HG03095 (cell line): ENCODE measurements around the gene HSPA4.
A peak's percentile ranks its signal among the peaks of the same experiment; 100 is the strongest.
"Not testable (repeated sequence)": the region's sequence is repeated elsewhere in the genome, so short reads cannot be mapped to it uniquely, and the experiment has no call there.

Experiments
- ATAC-seq: cut with Tn5 transposase; IDR thresholded peaks from one replicate; pipeline ENCODE4 v1.9.1; 2021; ENCODE audit warnings: moderate library complexity; ENCODE audit not compliant: unreplicated experiment

Gene HSPA4

DNA sequence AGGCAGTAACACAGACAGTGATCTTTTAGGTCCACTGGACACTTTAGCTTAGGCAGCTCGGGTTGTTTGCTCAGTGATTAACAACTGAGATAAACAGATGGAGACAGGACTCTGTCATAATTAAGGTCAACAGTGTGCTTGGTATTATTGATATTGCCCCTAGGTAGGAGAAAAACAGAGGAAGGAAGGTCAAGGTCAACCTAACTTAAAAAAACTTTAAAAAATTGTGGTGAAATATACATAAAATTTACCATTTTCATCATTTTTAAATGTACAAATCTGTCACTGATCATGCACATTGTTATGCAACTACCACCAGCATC lies 2.1 kb upstream of the HSPA4 start:
- no peak for ATAC-seq

GRCh38 chr5:133050521-133050920 lies 1.3 kb upstream of the HSPA4 start:
- ATAC-seq, result no peak

DNA sequence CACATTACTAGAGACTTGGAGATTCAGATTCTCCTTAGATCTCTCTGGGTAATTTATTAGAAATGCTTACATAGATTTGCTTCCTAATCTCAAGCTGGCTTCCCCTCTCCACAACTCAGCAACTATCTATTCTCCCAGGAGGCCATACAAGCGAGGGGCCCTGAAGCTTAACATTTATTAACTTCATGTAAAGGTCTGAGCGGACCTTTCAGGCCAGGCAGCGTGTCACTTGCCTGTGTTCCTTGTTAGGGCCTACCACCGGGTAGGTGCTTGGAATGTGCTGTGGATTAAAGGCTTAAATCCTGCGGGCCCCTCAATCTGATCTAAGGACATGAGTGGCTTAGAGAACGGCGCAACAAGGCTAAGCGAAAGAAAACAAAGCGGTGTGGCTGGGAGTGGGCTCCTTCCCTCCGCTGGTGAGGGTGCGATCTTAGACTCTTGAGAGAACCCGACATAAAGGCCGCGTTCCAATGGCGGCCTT lies 712 bp upstream of the HSPA4 start:
- no peak for ATAC-seq

- ATAC-seq, result peak; percentile 32
Observed at GRCh38 chr5:133052317-133053175, 733 bp downstream of the HSPA4 start.

DNA sequence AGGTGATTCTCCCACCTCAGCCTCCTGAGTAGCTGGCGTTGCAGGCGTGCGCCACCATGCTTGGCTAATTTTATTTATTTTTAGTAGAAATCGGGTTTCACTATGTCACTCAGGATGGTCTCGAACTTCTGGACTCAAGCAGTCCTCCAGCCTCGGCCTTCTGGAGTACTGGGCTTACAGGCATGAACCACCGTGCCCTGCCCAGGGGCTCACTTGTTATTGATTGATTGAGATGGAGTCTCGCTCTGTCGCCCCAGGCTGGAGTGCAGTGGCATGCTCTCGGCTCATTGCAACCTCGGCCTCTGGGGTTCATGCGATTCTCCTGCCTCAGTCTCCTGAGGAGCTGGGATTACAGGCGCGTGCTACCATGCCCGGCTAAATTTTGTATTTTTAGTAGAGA lies 1.6 kb downstream of the HSPA4 start:
- no peak for ATAC-seq

- ATAC-seq, result no peak
Observed at GRCh38 chr5:133054697-133055471, 3.1 kb downstream of the HSPA4 start.

- ATAC-seq, result no peak
Observed at GRCh38 chr5:133056891-133057290, 5.1 kb downstream of the HSPA4 start.

GRCh38 chr5:133059621-133060020 lies 7.8 kb downstream of the HSPA4 start:
- no peak for ATAC-seq

- ATAC-seq, result no peak
Observed at GRCh38 chr5:133062276-133062675, 10.5 kb downstream of the HSPA4 start.

- ATAC-seq, result no peak
Observed at GRCh38 chr5:133063965-133064364, 12.2 kb downstream of the HSPA4 start.

DNA sequence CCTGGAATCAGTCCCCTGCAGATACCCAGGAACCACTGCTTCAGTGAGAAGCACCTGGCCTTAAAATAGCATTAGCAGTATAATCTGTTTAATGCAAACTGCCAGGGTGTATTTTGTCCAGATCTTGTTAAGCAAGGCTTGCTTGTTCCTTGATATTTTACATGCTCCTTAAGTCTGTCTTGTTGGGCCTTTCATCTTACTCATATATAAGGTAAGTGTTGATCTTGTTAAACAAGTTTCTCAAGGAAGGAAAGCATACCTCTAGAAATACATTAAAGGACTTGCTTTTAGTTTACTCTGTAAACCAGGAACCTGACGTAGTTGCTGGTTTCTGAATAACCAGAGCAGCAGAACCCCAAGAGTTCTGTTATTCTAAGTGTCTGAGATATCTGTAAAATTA lies 13.7 kb downstream of the HSPA4 start:
- ATAC-seq, result no peak

DNA sequence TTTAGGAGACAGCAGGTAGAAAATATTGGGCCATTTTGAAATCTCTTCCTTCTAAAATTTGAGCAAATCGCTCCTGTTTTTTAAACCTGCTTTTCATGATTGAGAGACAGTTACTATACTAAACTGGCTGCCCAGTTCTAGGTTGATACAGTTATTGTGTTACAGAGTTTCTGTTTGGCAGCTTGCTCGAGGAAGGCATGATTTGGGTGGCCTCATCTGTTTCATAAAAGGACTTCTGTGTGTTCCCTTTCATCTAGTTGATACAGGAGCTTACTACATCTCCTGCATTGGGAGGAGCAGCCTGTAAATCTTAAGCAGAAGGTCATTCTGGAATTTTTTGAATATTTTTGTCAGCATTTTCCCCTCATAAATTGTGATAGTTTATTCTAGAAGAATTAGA lies 14.2 kb downstream of the HSPA4 start:
- no peak for ATAC-seq

- ATAC-seq, result no peak
Observed at GRCh38 chr5:133072021-133072420, 20.2 kb downstream of the HSPA4 start.

GRCh38 chr5:133075572-133076536 lies 24.0 kb downstream of the HSPA4 start:
- no peak for ATAC-seq

- no peak for ATAC-seq
Observed at GRCh38 chr5:133079048-133079447, 27.2 kb downstream of the HSPA4 start.

DNA sequence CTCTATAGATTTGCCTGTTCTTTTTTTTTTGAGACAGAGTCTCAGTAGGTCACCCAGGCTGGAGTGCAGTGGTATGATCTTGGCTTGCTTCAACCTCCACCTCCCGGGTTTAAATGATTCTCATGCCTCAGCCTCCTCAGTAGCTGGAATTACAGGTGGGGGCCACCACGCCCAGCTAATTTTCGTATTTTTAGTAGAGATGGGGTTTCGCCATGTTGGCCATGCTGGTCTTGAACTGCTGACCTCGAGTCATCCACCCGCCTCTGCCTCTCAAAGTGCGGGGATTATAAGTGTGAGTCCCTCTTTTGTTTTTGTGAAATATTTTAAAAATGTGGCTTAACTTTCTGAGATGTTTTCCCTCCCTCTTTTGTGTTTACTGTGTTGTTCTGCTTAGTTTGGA lies 29.2 kb downstream of the HSPA4 start:
- no peak for ATAC-seq

- ATAC-seq, result no peak
Observed at GRCh38 chr5:133081703-133082102, 29.9 kb downstream of the HSPA4 start.

DNA sequence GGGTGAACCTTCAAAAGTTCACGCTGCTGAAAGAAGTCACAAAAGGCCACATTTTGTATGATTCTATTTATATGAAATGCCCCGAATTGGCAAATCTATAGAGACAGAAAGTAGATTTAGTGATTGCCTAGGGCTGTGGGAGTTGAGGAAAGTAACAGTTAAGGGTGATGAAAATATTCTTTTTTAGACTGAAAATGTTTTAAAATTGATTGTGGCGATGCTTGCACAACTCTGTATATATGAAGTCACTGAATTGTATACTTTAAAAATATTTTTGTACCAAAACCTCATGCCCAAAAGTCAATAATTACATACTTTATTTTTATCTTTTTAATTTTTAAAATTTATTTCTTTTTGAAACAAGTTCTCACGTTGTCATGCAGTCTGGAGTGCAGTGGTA lies 30.3 kb downstream of the HSPA4 start:
- ATAC-seq, result no peak

GRCh38 chr5:133083901-133084300 lies 32.1 kb downstream of the HSPA4 start:
- ATAC-seq, result no peak

DNA sequence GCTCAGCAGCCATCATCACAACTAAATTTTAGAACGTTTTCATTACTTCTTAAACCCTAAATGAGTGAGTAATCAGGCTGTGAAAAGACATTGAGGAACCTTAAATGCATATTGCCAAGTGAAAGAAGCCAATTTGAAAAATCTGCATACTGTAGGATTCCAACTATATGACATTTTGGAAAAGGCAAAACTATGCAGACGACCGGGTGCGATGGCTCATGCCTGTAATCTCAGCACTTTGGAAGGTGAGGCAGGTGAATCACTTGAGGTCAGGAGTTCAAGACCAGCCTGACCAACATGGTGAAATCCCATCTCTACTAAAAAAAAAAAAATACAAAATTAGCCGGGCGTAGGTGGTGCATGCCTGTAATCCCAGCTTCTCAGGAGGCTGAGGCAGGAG lies 33.4 kb downstream of the HSPA4 start:
- not testable (repeated sequence) for ATAC-seq

DNA sequence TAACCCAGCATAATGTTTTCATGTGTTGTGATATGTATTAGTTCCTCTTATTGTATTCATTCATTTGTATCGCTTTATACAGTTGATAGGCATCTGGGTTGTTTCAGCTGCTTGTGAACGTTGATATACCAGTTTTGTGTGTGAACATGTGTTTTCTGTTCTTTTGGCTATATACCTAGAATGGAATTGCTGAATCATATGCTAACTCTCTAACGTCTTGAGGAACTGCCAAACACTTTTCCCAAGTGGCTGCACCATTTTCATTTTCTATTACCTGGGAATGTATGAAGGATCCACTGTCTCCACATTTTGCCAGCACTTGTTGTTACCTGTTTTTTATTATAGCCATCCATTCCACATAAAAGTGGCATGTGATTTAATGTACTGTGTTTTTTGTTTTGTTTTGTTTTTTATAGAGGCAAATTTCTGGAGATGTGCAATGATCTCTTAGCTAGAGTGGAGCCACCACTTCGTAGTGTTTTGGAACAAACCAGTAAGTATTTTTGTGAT lies 34.6 kb downstream of the HSPA4 start:
- no peak for ATAC-seq
